ENCODE measurements around the gene DEFB110.

The DEFB110 gene

DNA sequence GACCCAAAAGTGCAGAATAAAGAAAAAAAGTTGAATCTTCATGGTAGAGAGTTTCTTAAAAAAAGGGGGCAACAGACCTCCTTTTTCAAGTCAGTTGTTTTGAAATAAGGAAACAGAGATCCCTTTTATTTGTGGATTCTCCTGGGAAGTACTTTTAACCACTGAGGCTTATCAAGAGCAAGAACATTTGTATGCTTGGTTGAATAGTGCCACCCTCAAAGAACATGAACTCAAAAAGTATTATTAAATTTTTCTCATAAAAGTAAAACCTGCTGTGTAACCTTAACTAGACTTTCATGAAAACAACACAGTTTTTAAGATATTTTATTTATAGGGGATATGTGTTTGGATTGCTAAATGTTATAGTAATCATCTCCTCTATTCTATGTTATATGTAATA is at the start of gene DEFB110:
Gene DEFB110 (minus strand): TSS at position 101 of the 400 bp plus-strand sequence. CDS start 59 bp downstream, at position 42.
- Mint-ChIP-seq H3K9me3 (no peaks in the 10 kb centered on the region), H3K27me3 (ENCODE audit: low read depth, poor library complexity) (peaks cover 5% of the 10 kb centered on the region), H3K27ac (no peak within 1 kb of the TSS), H3K36me3 (ENCODE audit: low read depth) (no peaks in the 10 kb centered on the region), H3K4me1 (peaks cover 5% of the 10 kb centered on the region), H3K4me3 (no peak within 1 kb of the TSS)
- TF ChIP-seq, protein P1, sequence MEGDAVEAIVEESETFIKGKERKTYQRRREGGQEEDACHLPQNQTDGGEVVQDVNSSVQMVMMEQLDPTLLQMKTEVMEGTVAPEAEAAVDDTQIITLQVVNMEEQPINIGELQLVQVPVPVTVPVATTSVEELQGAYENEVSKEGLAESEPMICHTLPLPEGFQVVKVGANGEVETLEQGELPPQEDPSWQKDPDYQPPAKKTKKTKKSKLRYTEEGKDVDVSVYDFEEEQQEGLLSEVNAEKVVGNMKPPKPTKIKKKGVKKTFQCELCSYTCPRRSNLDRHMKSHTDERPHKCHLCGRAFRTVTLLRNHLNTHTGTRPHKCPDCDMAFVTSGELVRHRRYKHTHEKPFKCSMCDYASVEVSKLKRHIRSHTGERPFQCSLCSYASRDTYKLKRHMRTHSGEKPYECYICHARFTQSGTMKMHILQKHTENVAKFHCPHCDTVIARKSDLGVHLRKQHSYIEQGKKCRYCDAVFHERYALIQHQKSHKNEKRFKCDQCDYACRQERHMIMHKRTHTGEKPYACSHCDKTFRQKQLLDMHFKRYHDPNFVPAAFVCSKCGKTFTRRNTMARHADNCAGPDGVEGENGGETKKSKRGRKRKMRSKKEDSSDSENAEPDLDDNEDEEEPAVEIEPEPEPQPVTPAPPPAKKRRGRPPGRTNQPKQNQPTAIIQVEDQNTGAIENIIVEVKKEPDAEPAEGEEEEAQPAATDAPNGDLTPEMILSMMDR (IDR thresholded peaks at IDR 0.05) = no peak
- no peak for DNase-seq

DNA sequence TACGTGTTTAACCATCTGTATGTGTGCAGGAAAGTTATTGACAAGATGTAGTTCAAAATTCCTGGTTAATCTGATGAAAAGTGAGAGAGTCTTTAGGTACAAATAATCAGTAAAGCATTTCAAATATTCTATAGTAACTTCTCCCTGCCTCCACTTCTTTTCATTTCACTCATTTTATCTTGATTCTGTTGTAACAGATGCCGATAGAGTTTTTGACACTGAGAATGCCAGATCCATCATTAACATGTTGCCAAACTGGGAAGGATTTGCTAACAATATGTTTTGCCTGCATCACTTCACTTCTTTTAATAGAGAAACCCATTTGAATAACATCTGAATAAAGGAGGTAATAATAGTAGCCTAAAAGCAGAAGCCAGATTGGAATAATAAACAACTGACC is 48.3 kb upstream of the DEFB110 start:
- no peaks in the 10 kb centered on the region for H3K9me3 Mint-ChIP-seq
- no peaks in the 10 kb centered on the region for H3K4me1 Mint-ChIP-seq

DNA sequence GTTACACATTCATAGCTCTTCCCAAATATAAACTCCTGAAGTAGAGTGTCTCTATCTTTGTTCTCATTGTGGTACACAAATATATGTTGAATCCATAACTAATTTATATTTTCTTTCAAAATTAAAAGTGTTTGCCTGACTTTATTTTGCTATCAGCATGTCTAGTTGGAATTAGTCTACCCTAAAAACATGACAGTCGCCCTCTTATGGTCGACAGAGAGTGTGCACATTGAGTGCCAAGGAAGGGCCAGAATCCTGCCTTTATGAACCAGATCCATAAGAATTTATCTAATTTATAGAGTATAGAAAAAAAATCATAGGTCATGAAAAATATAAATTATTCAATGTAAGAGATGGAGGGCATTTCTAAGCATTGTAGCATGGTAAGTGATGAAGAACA is 40.3 kb upstream of the DEFB110 start:
- Mint-ChIP-seq H3K9me3 (no peaks in the 10 kb centered on the region), H3K4me1 (no peaks in the 10 kb centered on the region), H3K27ac (no peak overlapping the region), H3K4me3 (no peak overlapping the region), H3K27me3 (ENCODE audit: low read depth, poor library complexity) (no peaks in the 10 kb centered on the region), H3K36me3 (ENCODE audit: low read depth) (no peaks in the 10 kb centered on the region)
- DNase-seq = peak; percentile 5
- TF ChIP-seq, protein P1 (IDR thresholded peaks at IDR 0.05) = peak; percentile 48

More for the DNA sequence above, 48.3 kb upstream of the DEFB110 start:
- Mint-ChIP-seq H3K4me3 (no peak overlapping the region), H3K27ac (no peak overlapping the region), H3K27me3 (ENCODE audit: low read depth, poor library complexity) (no peaks in the 10 kb centered on the region), H3K36me3 (ENCODE audit: low read depth) (no peaks in the 10 kb centered on the region)
- DNase-seq = no peak
- TF ChIP-seq, protein P1 (IDR thresholded peaks at IDR 0.05) = no peak

DNA sequence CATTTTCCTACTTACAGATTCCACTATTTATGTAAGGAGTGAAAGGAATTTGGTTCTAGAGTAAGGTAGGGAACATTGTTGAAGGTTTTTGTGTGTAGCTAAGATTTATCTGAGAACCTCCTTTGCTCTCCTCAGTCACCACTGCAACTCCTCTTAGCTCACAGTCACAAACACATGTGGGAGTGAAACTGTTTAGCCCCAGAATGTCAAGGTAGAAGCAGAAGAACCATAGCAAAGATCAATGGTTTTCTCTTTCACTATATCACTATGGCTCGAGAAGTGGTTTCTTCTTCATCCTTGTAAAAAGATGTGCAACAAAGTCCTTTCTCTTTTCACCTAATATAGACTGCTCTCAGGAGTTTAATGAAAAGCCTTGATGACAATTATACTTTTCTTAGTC is 34.4 kb upstream of the DEFB110 start:
- no peaks in the 10 kb centered on the region for H3K36me3 Mint-ChIP-seq (ENCODE audit: low read depth)

DNA sequence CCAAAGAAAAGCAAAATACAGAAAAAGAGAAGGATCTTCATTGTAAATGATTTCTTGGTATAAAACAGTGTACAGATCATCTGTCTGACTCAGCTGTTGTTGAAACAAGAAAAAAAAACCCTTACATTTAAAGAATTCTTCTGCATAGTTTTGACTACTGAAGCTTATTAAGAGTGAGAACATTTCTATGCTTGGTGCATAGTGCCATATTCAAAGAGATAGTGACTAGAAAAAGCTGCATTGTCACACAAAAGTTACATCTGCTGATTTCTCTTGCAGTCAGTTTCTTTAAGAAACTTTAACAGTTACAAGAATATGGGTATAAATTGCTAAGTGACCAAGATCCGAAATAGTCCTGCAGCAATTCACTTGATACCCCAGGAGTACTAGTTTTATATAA is 28.0 kb upstream of the DEFB110 start, which contains the start of gene DEFB112:
Gene DEFB112 (minus strand): TSS at position 101 of the 400 bp plus-strand sequence. CDS start 60 bp downstream, at position 41.
- Mint-ChIP-seq H3K9me3 (no peaks in the 10 kb centered on the region), H3K27me3 (ENCODE audit: low read depth, poor library complexity) (peaks cover 3% of the 10 kb centered on the region), H3K4me1 (no peaks in the 10 kb centered on the region), H3K27ac (no peak within 1 kb of the TSS), H3K4me3 (no peak within 1 kb of the TSS), H3K36me3 (ENCODE audit: low read depth) (no peaks in the 10 kb centered on the region)
- TF ChIP-seq, protein P1 (IDR thresholded peaks at IDR 0.05) = no peak
- no peak for DNase-seq

More for the DNA sequence above, 34.4 kb upstream of the DEFB110 start:
- Mint-ChIP-seq H3K27me3 (ENCODE audit: low read depth, poor library complexity) (peaks cover 5% of the 10 kb centered on the region), H3K27ac (no peak overlapping the region), H3K4me3 (no peak overlapping the region), H3K9me3 (no peaks in the 10 kb centered on the region), H3K4me1 (no peaks in the 10 kb centered on the region)
- no peak for DNase-seq
- TF ChIP-seq, protein P1 (IDR thresholded peaks at IDR 0.05) = no peak

DNA sequence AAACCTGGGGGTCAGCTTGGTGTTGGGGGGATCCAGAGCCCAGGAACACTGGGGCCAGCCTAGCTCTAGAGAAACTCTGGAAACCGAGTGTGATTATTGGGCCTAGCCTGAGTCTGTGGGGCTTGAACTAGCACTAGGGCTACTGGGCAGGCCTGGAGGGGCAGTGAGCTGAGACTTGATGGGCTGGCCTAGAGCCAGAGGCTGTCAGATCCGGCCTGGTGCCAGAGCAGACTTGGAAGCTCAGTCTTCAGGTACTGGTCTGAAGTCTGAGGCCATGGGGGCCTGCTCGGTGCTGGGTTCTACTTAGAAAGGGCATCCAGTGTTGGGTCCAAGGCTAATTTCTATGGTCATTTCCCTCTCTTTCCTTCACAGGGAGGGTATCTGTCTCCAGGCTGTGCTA is 25.2 kb upstream of the DEFB110 start:
- H3K4me3 Mint-ChIP-seq = no peak overlapping the region
- no peak overlapping the region for H3K27ac Mint-ChIP-seq
- H3K4me1 Mint-ChIP-seq = no peaks in the 10 kb centered on the region
- no peak for DNase-seq
- peaks cover 3% of the 10 kb centered on the region for H3K27me3 Mint-ChIP-seq (ENCODE audit: low read depth, poor library complexity)
- no peaks in the 10 kb centered on the region for H3K9me3 Mint-ChIP-seq
- TF ChIP-seq, protein P1 (IDR thresholded peaks at IDR 0.05) = no peak
- H3K36me3 Mint-ChIP-seq (ENCODE audit: low read depth) = no peaks in the 10 kb centered on the region
